ENCODE measurements around the gene CASS4. TPM values are rescaled to one million over a fixed set of nuclear protein-coding genes. Genes with fewer than 3 reads are reported as not detected.

Gene CASS4
- total RNA-seq, 1 experiment from 2014 or later = 0.17 TPM

- Histone ChIP-seq H3K79me2 (ENCODE audit: insufficient read depth, low read length) (no peaks in the 10 kb centered on the region), H3K4me1 (ENCODE audit: control insufficient read depth in 1 of 2, insufficient read depth in 2 of 2, low read length in 2 of 2) (no peaks in the 10 kb centered on the region), H2AFZ (ENCODE audit: low read depth, low read length, poor library complexity, severe bottlenecking) (no peak overlapping the region), H3K4me2 (ENCODE audit: low read length) (no peak overlapping the region), H3K27me3 (ENCODE audit: insufficient read depth, low read length) (no peaks in the 10 kb centered on the region), H3K9ac (ENCODE audit: low read length) (no peak overlapping the region), H3K27ac (ENCODE audit: low read depth, low read length) (no peak overlapping the region), H4K20me1 (ENCODE audit: insufficient read depth) (no peaks in the 10 kb centered on the region), H3K36me3 (ENCODE audit: control insufficient read depth in 1 of 2, insufficient read depth in 2 of 2, low read length in 2 of 2) (no peaks in the 10 kb centered on the region), H3K4me3 (replicated peaks in 1 of 2; ENCODE audit: low read depth in 1 of 2, low read length in 2 of 2) (no peak overlapping the region), H3K9me3 (ENCODE audit: control insufficient read depth in 1 of 2, insufficient read depth in 1 of 2, low read depth in 1 of 2, low read length in 2 of 2) (no peaks in the 10 kb centered on the region), H3K9me2 (ENCODE audit: insufficient read depth) (no peaks in the 10 kb centered on the region)
- CTCF ChIA-PET = no interaction called here
- RAD21 ChIA-PET (ENCODE audit: low non-redundant PET in 1 of 2, low total read pairs in 2 of 2, uncharacterized antibody in 2 of 2, unreplicated experiment in 2 of 2) = no interaction called here
- TF ChIP-seq YY1 (IDR thresholded peaks at IDR 0.05; ENCODE audit: extremely low read depth, insufficient replicate concordance, low read depth, low read length) (no peak), TCF7L2 (IDR thresholded peaks at IDR 0.05; ENCODE audit: borderline replicate concordance, extremely low read depth, insufficient read depth, insufficient read length) (no peak), SIN3A (IDR thresholded peaks at IDR 0.05; ENCODE audit: low read depth) (no peak), CTCF (IDR thresholded peaks at IDR 0.05 in 2 of 3, conservative IDR thresholded peaks at IDR 0.05 in 1 of 3; ENCODE audit: borderline replicate concordance in 1 of 3, insufficient read depth in 1 of 3, low read depth in 2 of 3, low read length in 2 of 3) (no peak), POLR2A (IDR thresholded peaks at IDR 0.05; ENCODE audit: borderline replicate concordance, extremely low read depth, insufficient read depth, insufficient read length) (no peak)
- TF ChIP-seq, protein P1, sequence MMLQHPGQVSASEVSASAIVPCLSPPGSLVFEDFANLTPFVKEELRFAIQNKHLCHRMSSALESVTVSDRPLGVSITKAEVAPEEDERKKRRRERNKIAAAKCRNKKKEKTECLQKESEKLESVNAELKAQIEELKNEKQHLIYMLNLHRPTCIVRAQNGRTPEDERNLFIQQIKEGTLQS (IDR thresholded peaks at IDR 0.05) = no peak
- TF ChIP-seq, protein P2, sequence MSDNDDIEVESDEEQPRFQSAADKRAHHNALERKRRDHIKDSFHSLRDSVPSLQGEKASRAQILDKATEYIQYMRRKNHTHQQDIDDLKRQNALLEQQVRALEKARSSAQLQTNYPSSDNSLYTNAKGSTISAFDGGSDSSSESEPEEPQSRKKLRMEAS (IDR thresholded peaks at IDR 0.05) = no peak
- TF ChIP-seq, protein P3, sequence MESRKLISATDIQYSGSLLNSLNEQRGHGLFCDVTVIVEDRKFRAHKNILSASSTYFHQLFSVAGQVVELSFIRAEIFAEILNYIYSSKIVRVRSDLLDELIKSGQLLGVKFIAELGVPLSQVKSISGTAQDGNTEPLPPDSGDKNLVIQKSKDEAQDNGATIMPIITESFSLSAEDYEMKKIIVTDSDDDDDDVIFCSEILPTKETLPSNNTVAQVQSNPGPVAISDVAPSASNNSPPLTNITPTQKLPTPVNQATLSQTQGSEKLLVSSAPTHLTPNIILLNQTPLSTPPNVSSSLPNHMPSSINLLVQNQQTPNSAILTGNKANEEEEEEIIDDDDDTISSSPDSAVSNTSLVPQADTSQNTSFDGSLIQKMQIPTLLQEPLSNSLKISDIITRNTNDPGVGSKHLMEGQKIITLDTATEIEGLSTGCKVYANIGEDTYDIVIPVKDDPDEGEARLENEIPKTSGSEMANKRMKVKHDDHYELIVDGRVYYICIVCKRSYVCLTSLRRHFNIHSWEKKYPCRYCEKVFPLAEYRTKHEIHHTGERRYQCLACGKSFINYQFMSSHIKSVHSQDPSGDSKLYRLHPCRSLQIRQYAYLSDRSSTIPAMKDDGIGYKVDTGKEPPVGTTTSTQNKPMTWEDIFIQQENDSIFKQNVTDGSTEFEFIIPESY (IDR thresholded peaks at IDR 0.05; ENCODE audit: extremely low read depth, insufficient replicate concordance, low read length) = no peak
- intact Hi-C loops (cut with micrococcal nuclease) = no loop called here
- ATAC-seq (no peak), DNase-seq (ENCODE audit: low read depth, low spot score) (no peak)
- BruUV-seq (replicated peaks) = no TSS peak
- POLR2A ChIA-PET = no interaction called here
Observed at GRCh38 chr20:56449459-56449858, 37.4 kb downstream of the CASS4 start.

Data from HCT116 (cell line).